ENCODE measurements around the gene JMJD1C. TPM values are rescaled to one million over a fixed set of nuclear protein-coding genes. Genes with fewer than 3 reads are reported as not detected.
A peak's percentile ranks its signal among the peaks of the same experiment; 100 is the strongest.
"Not testable (repeated sequence)": the region's sequence is repeated elsewhere in the genome, so short reads cannot be mapped to it uniquely, and the experiment has no call there.

The JMJD1C gene
- total RNA-seq, 1 donor from 2014 or later, result 72.9 TPM

- peaks cover 41% of the 10 kb centered on the region for H3K4me1 Mint-ChIP-seq (ENCODE audit: low read depth)
- no peak overlapping the region for H3K4me3 Mint-ChIP-seq (ENCODE audit: unreplicated experiment)
- H3K27ac Mint-ChIP-seq (ENCODE audit: unreplicated experiment), result no peak overlapping the region
- DNase-seq (ENCODE audit: low spot score), result no peak
- no peak for TF ChIP-seq CTCF (IDR thresholded peaks at IDR 0.05)
- no peaks in the 10 kb centered on the region for H3K27me3 Mint-ChIP-seq (ENCODE audit: low read depth)
- no peaks in the 10 kb centered on the region for H3K36me3 Mint-ChIP-seq (ENCODE audit: low read depth)
- H3K9me3 Mint-ChIP-seq (ENCODE audit: low read depth), result no peaks in the 10 kb centered on the region
Measured at GRCh38 chr10:63383141-63383540, 82.6 kb downstream of the JMJD1C start.

- peaks cover 34% of the 10 kb centered on the region for H3K4me1 Mint-ChIP-seq (ENCODE audit: low read depth)
- H3K27me3 Mint-ChIP-seq (ENCODE audit: low read depth), result no peaks in the 10 kb centered on the region
- no peaks in the 10 kb centered on the region for H3K36me3 Mint-ChIP-seq (ENCODE audit: low read depth)
- H3K27ac Mint-ChIP-seq (ENCODE audit: unreplicated experiment), result no peak overlapping the region
- H3K4me3 Mint-ChIP-seq (ENCODE audit: unreplicated experiment), result no peak overlapping the region
- no peak for DNase-seq (ENCODE audit: low spot score)
- H3K9me3 Mint-ChIP-seq (ENCODE audit: low read depth), result no peaks in the 10 kb centered on the region
- TF ChIP-seq CTCF (IDR thresholded peaks at IDR 0.05), result no peak
Measured at GRCh38 chr10:63382066-63382465, 83.7 kb downstream of the JMJD1C start.

- H3K36me3 Mint-ChIP-seq (ENCODE audit: low read depth); H3K4me3 Mint-ChIP-seq (ENCODE audit: unreplicated experiment); H3K9me3 Mint-ChIP-seq (ENCODE audit: low read depth); H3K27me3 Mint-ChIP-seq (ENCODE audit: low read depth); H3K27ac Mint-ChIP-seq (ENCODE audit: unreplicated experiment); DNase-seq (ENCODE audit: low spot score): not testable (repeated sequence)
- peaks cover 34% of the 10 kb centered on the region for H3K4me1 Mint-ChIP-seq (ENCODE audit: low read depth)
Measured at GRCh38 chr10:63377305-63377661, 88.5 kb downstream of the JMJD1C start.

- Mint-ChIP-seq H3K27me3 (ENCODE audit: low read depth) (no peaks in the 10 kb centered on the region), H3K36me3 (ENCODE audit: low read depth) (peaks cover 2% of the 10 kb centered on the region), H3K4me1 (ENCODE audit: low read depth) (peaks cover 31% of the 10 kb centered on the region), H3K9me3 (ENCODE audit: low read depth) (no peaks in the 10 kb centered on the region), H3K27ac (ENCODE audit: unreplicated experiment) (peak overlapping the region; percentile 64), H3K4me3 (ENCODE audit: unreplicated experiment) (no peak overlapping the region)
- no peak for DNase-seq (ENCODE audit: low spot score)
- TF ChIP-seq CTCF (IDR thresholded peaks at IDR 0.05), result no peak
Measured at GRCh38 chr10:63376560-63377304, 89.0 kb downstream of the JMJD1C start.

GRCh38 chr10:63375859-63376258, 89.9 kb downstream of the JMJD1C start:
- Mint-ChIP-seq H3K27ac (ENCODE audit: unreplicated experiment) (peak overlapping the region; percentile 65), H3K27me3 (ENCODE audit: low read depth) (no peaks in the 10 kb centered on the region), H3K4me3 (ENCODE audit: unreplicated experiment) (no peak overlapping the region), H3K36me3 (ENCODE audit: low read depth) (peaks cover 2% of the 10 kb centered on the region), H3K4me1 (ENCODE audit: low read depth) (peaks cover 24% of the 10 kb centered on the region), H3K9me3 (ENCODE audit: low read depth) (no peaks in the 10 kb centered on the region)
- DNase-seq (ENCODE audit: low spot score), result no peak
- TF ChIP-seq CTCF (IDR thresholded peaks at IDR 0.05), result no peak

- H3K4me3 Mint-ChIP-seq (ENCODE audit: unreplicated experiment), result no peak overlapping the region
- no peak for DNase-seq (ENCODE audit: low spot score)
- no peaks in the 10 kb centered on the region for H3K9me3 Mint-ChIP-seq (ENCODE audit: low read depth)
- no peaks in the 10 kb centered on the region for H3K27me3 Mint-ChIP-seq (ENCODE audit: low read depth)
- no peak for TF ChIP-seq CTCF (IDR thresholded peaks at IDR 0.05)
- peak overlapping the region; percentile 65 for H3K27ac Mint-ChIP-seq (ENCODE audit: unreplicated experiment)
- peaks cover 2% of the 10 kb centered on the region for H3K36me3 Mint-ChIP-seq (ENCODE audit: low read depth)
- H3K4me1 Mint-ChIP-seq (ENCODE audit: low read depth), result peaks cover 24% of the 10 kb centered on the region
Measured at GRCh38 chr10:63375458-63375857, 90.3 kb downstream of the JMJD1C start.

Measured in chondrocyte (in vitro differentiated cells).